ENCODE measurements around the gene BEND5.

DNA sequence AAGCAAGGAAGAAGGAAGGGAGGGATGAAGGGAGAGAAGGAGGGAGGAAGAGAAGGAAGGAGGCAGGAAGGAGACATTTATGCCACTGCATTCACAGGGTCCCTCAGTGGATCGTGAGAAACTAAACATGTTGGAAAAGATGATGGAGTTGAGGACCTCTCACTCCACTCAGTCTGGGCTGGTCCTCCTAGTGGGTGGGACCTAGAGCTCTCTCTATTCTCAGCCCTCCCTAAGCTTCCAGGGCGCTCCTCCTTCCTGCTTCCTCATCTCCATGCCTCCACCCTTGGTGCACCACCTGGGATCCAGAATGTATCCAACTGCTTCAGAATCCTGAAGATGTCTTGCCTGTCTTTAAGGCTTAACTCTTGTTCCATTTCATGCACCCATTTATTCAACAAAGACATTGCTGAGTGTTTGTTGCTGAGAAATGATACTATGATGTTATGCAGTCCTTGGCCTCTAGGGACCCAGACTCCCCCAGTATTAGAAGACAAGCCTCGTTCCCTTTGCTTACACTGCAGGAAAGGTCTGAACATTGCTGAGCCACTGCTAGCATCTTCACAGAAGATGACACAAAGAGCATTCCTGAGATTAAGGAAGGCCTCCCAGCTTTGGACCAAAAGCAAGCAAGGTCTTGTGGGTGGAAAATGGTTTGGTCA, 88.5 kb downstream of the BEND5 start:
- TF ChIP-seq EZH2 (IDR thresholded peaks at IDR 0.05) (no peak), POLR2AphosphoS5 (IDR thresholded peaks at IDR 0.05; ENCODE audit: borderline replicate concordance, low read depth, low read length) (no peak)

Data from SK-N-MC (cell line).